ENCODE measurements around the gene FARP1.

The FARP1 gene

DNA sequence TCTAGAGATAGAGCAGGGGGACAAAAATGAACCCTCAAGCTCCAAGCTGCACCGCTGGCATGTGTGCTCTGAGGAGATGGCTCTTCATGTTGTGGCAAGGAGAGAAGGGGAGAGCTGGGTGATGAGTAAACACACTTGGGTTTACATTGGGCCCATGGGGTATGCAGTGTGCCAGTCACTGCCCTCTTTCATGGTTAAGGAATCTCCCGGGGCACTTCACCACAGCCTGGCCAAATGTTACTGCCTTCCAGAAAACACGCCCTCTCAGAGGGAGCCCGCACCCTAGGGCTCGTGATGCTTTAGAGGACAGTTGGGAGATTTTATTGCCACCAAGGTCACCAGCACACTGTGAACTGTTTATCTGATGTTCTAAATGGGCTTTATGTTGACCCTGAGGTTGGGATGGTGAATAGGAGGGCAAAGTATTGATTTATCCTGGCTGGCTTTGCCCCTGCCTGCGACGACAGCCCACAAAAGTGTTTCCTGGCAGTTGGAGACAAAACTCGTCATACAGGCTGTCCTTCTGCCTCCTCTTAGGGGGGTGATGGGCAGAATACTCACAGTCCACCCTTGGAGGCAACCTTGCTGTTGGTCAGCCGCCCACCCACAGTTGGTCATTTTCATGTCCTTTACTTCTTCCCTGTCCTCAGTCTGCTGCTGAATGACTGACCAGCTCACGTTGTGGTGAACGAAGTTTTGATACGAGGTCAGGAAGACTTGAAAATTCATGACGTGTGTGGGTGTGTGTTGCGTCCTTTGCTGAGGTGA lies 277.1 kb downstream of the FARP1 start:
- Histone ChIP-seq H3K4me3 (ENCODE audit: low read length) (no peak overlapping the region), H3K4me1 (ENCODE audit: control insufficient read depth, insufficient read depth, low read length) (peaks cover 16% of the 10 kb centered on the region), H3K36me3 (ENCODE audit: control insufficient read depth, insufficient read depth, low read length) (no peaks in the 10 kb centered on the region), H3K9ac (ENCODE audit: low read length) (no peak overlapping the region), H3K27me3 (ENCODE audit: control insufficient read depth, insufficient read depth, low read length) (no peaks in the 10 kb centered on the region), H3K9me3 (ENCODE audit: control insufficient read depth, low read length) (no peaks in the 10 kb centered on the region)

DNA sequence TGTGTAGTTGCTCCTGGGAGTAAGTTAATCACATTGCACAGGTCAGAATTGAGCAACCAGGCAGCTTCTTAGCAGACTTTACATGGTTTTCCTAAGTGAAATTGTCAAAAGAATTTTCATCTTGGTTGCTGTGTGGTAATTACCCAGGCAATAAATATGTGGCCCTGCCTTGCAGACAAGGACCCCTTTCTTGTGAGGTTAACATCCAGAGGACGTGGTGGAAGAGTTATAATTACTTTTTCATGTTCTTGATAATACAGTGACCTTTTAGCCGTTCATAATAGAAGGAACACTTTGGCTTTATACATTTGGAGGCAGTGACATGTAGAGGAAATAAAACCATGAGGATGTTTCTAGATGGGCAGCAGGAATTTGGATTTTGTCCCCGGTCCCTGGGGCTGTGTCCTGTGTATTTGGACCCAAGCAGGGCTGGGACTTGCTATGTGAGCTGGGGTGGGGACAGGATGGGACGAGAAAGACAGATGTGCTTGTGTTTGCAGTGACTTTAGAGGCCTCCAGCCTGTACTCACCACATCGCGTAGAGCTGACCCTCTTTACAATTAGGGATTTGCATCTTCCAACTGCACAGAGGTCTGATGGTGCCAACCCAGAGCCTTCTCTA lies 277.8 kb downstream of the FARP1 start:
- H3K9ac ChIP-seq (ENCODE audit: low read length) = no peak overlapping the region
- H3K9me3 ChIP-seq (ENCODE audit: control insufficient read depth, low read length) = no peaks in the 10 kb centered on the region
- H3K4me1 ChIP-seq (ENCODE audit: control insufficient read depth, insufficient read depth, low read length) = peaks cover 15% of the 10 kb centered on the region
- no peaks in the 10 kb centered on the region for H3K36me3 ChIP-seq (ENCODE audit: control insufficient read depth, insufficient read depth, low read length)
- H3K4me3 ChIP-seq (ENCODE audit: low read length) = no peak overlapping the region
- H3K27me3 ChIP-seq (ENCODE audit: control insufficient read depth, insufficient read depth, low read length) = no peaks in the 10 kb centered on the region

GRCh38 chr13:98422046-98422445 lies 279.2 kb downstream of the FARP1 start:
- Histone ChIP-seq H3K27me3 (ENCODE audit: control insufficient read depth, insufficient read depth, low read length) (no peaks in the 10 kb centered on the region), H3K4me3 (ENCODE audit: low read length) (no peak overlapping the region), H3K9ac (ENCODE audit: low read length) (no peak overlapping the region), H3K9me3 (ENCODE audit: control insufficient read depth, low read length) (no peaks in the 10 kb centered on the region), H3K36me3 (ENCODE audit: control insufficient read depth, insufficient read depth, low read length) (no peaks in the 10 kb centered on the region), H3K4me1 (ENCODE audit: control insufficient read depth, insufficient read depth, low read length) (peaks cover 1% of the 10 kb centered on the region)

- Histone ChIP-seq H3K4me1 (ENCODE audit: control insufficient read depth, insufficient read depth, low read length) (no peaks in the 10 kb centered on the region), H3K4me3 (ENCODE audit: low read length) (no peak overlapping the region), H3K9ac (ENCODE audit: low read length) (no peak overlapping the region), H3K9me3 (ENCODE audit: control insufficient read depth, low read length) (no peaks in the 10 kb centered on the region), H3K27me3 (ENCODE audit: control insufficient read depth, insufficient read depth, low read length) (no peaks in the 10 kb centered on the region), H3K36me3 (ENCODE audit: control insufficient read depth, insufficient read depth, low read length) (no peaks in the 10 kb centered on the region)
Measured at GRCh38 chr13:98423417-98423816, 280.5 kb downstream of the FARP1 start.

- H3K4me3 ChIP-seq (ENCODE audit: low read length) = no peak overlapping the region
- no peaks in the 10 kb centered on the region for H3K9me3 ChIP-seq (ENCODE audit: control insufficient read depth, low read length)
- no peak overlapping the region for H3K9ac ChIP-seq (ENCODE audit: low read length)
- no peaks in the 10 kb centered on the region for H3K4me1 ChIP-seq (ENCODE audit: control insufficient read depth, insufficient read depth, low read length)
- H3K36me3 ChIP-seq (ENCODE audit: control insufficient read depth, insufficient read depth, low read length) = no peaks in the 10 kb centered on the region
- no peaks in the 10 kb centered on the region for H3K27me3 ChIP-seq (ENCODE audit: control insufficient read depth, insufficient read depth, low read length)
Measured at GRCh38 chr13:98427331-98427995, 284.6 kb downstream of the FARP1 start.

DNA sequence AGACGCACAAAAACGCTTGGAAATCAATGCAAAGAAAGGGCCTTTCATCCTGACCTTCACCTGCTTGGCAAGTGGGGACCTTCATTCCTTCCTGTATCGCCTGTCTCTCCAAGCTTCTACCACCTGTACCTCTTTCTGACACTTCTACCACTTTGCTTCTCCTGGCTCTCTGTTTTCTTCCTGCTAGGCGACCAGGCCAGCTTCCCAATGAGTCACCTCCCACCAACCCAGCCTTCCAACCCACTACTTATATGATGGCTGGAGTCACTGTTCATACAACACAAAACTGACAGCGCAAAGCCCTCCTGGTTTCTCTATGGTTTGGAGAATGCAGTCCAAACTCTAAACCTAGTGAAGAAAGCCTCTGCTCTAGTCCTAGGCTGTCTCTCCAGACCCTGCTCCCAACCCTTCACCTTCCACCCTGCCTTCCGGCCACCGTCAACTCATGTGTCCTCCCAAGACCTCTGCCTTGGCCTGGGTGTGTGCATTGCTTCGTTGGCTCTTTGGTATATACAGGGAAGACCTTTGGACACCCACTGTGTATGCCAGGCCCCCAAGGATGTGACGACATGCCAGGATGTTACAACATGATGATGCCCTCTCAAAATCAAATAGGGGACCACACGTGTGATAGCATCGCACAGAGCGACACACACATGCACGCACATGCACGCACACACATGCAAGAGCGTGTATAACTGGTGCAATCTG lies 285.5 kb downstream of the FARP1 start:
- H3K9ac ChIP-seq (ENCODE audit: low read length) = no peak overlapping the region
- no peak overlapping the region for H3K4me3 ChIP-seq (ENCODE audit: low read length)
- H3K9me3 ChIP-seq (ENCODE audit: control insufficient read depth, low read length) = no peaks in the 10 kb centered on the region
- no peaks in the 10 kb centered on the region for H3K4me1 ChIP-seq (ENCODE audit: control insufficient read depth, insufficient read depth, low read length)
- H3K36me3 ChIP-seq (ENCODE audit: control insufficient read depth, insufficient read depth, low read length) = no peaks in the 10 kb centered on the region
- H3K27me3 ChIP-seq (ENCODE audit: control insufficient read depth, insufficient read depth, low read length) = no peaks in the 10 kb centered on the region

DNA sequence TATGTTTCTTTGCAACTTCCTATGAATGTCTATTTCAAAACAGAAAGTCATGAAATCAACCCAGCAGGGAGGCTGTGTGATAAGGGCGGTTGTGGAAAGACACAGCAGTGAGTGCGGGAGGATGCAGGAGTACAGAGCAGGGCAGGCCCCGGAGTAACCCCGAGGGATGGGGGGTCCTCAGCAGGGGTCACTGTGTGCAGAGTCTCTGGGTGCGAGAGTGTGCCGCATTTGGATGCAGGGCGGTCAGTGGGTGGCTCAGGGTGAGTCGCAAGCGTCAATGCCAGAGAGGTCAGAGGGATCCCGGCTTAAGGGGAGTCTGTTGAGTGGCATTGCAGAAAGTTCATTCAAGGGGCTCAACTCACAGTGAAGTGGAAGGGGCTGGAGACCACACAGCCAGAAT lies 286.2 kb downstream of the FARP1 start:
- Histone ChIP-seq H3K36me3 (ENCODE audit: control insufficient read depth, insufficient read depth, low read length) (no peaks in the 10 kb centered on the region), H3K4me1 (ENCODE audit: control insufficient read depth, insufficient read depth, low read length) (no peaks in the 10 kb centered on the region), H3K9ac (ENCODE audit: low read length) (no peak overlapping the region), H3K4me3 (ENCODE audit: low read length) (no peak overlapping the region), H3K27me3 (ENCODE audit: control insufficient read depth, insufficient read depth, low read length) (no peaks in the 10 kb centered on the region), H3K9me3 (ENCODE audit: control insufficient read depth, low read length) (no peaks in the 10 kb centered on the region)

GRCh38 chr13:98429531-98429930 lies 286.6 kb downstream of the FARP1 start:
- H3K27me3 ChIP-seq (ENCODE audit: control insufficient read depth, insufficient read depth, low read length) = no peaks in the 10 kb centered on the region
- H3K4me3 ChIP-seq (ENCODE audit: low read length) = no peak overlapping the region
- H3K4me1 ChIP-seq (ENCODE audit: control insufficient read depth, insufficient read depth, low read length) = no peaks in the 10 kb centered on the region
- H3K36me3 ChIP-seq (ENCODE audit: control insufficient read depth, insufficient read depth, low read length) = no peaks in the 10 kb centered on the region
- no peak overlapping the region for H3K9ac ChIP-seq (ENCODE audit: low read length)
- no peaks in the 10 kb centered on the region for H3K9me3 ChIP-seq (ENCODE audit: control insufficient read depth, low read length)

DNA sequence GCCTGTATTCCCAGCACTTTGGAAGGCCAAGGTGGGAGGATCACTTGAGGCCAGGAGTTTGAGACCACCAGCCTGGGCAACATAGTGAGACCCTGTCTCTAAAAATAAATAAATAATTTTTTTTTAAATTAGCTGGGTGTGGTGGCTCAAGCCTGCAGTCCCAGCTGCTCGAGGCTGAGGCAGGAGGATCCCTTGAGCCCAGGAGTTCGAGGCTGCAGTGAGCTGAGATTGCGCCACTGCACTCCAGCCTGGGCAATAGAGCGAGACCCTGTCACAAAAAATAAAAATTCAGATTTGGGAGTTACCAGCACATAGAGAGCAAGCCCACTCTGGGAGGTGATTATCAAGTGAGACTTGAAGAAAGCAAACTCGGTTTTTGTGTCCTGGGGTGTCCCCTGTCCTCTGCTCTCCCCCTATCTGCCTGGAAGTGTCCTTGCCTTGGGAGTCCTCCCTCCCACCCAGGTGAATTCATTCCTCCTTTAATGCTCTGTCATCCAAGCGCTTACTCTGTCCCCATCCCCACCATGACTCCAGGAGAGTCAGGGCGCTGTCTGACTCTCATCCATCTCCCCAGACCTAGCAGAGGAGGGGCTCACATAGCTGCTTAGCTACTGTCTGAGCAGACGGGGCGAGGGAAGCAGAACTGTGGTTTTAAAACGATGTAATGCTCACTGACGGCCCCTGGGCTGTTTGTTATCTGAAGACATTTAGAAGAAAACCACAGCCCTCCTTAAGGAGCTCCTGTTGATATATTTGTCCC lies 287.3 kb downstream of the FARP1 start:
- no peaks in the 10 kb centered on the region for H3K9me3 ChIP-seq (ENCODE audit: control insufficient read depth, low read length)
- H3K4me1 ChIP-seq (ENCODE audit: control insufficient read depth, insufficient read depth, low read length) = no peaks in the 10 kb centered on the region
- no peaks in the 10 kb centered on the region for H3K27me3 ChIP-seq (ENCODE audit: control insufficient read depth, insufficient read depth, low read length)
- no peaks in the 10 kb centered on the region for H3K36me3 ChIP-seq (ENCODE audit: control insufficient read depth, insufficient read depth, low read length)
- H3K9ac ChIP-seq (ENCODE audit: low read length) = no peak overlapping the region
- H3K4me3 ChIP-seq (ENCODE audit: low read length) = no peak overlapping the region

DNA sequence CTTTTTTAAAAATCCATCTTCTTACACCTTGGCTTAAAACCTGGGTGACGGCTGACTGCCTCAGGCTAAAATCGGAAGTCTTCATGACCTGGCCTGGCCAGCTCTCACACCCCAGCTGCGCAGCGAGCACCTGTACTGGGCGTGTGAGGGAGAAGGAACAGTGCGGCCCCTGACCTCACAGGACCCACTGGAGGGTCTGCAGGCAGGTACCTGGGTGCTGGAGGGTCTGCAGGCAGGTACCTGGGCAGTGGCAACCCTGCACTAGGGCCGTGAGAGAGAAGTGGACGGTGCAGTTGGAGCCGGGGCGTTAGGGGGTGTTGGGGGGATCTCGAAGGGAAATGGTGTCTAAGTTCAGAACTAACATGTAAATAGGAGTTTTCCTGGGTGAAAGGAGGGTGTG lies 289.7 kb downstream of the FARP1 start:
- H3K9ac ChIP-seq (ENCODE audit: low read length) = no peak overlapping the region
- no peaks in the 10 kb centered on the region for H3K9me3 ChIP-seq (ENCODE audit: control insufficient read depth, low read length)
- no peaks in the 10 kb centered on the region for H3K36me3 ChIP-seq (ENCODE audit: control insufficient read depth, insufficient read depth, low read length)
- no peak overlapping the region for H3K4me3 ChIP-seq (ENCODE audit: low read length)
- no peaks in the 10 kb centered on the region for H3K4me1 ChIP-seq (ENCODE audit: control insufficient read depth, insufficient read depth, low read length)
- no peaks in the 10 kb centered on the region for H3K27me3 ChIP-seq (ENCODE audit: control insufficient read depth, insufficient read depth, low read length)

- Histone ChIP-seq H3K4me1 (ENCODE audit: control insufficient read depth, insufficient read depth, low read length) (no peaks in the 10 kb centered on the region), H3K36me3 (ENCODE audit: control insufficient read depth, insufficient read depth, low read length) (no peaks in the 10 kb centered on the region), H3K4me3 (ENCODE audit: low read length) (no peak overlapping the region), H3K9me3 (ENCODE audit: control insufficient read depth, low read length) (no peaks in the 10 kb centered on the region), H3K9ac (ENCODE audit: low read length) (no peak overlapping the region), H3K27me3 (ENCODE audit: control insufficient read depth, insufficient read depth, low read length) (no peaks in the 10 kb centered on the region)
Measured at GRCh38 chr13:98433654-98434053, 290.8 kb downstream of the FARP1 start.

All from mucosa of stomach (tissue), 1 donor.